Measurements from ENCODE around the gene MAGI3.
"Not testable (repeated sequence)": the region's sequence is repeated elsewhere in the genome, so short reads cannot be mapped to it uniquely, and the experiment has no call there.

Gene MAGI3

GRCh38 chr1:113508364-113509164 is 118.2 kb downstream of the MAGI3 start:
- no peak for DNase-seq (ENCODE audit: low read depth in 2 of 3, low spot score in 2 of 3)

DNA sequence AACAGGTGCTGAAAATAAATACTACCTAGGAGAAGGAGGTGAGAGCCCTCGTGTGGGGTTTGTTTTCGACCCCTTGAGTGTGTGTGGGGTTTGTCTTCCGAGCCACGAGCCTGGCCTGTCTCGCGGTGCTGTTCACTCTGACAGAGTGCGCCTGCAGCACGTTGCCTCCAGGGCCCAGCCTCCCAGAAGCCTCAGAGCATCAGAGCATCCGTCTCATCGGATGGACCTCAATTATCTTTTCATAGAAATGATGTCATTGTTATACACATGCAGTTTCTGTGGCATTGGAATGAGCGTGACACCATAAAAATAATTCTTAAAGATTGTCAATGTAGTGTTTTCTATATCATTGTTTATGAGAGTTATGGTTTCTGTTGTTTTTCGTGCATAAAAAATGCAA is 119.5 kb downstream of the MAGI3 start:
- DNase-seq (ENCODE audit: low read depth in 2 of 3, low spot score in 2 of 3), result not testable (repeated sequence)

DNA sequence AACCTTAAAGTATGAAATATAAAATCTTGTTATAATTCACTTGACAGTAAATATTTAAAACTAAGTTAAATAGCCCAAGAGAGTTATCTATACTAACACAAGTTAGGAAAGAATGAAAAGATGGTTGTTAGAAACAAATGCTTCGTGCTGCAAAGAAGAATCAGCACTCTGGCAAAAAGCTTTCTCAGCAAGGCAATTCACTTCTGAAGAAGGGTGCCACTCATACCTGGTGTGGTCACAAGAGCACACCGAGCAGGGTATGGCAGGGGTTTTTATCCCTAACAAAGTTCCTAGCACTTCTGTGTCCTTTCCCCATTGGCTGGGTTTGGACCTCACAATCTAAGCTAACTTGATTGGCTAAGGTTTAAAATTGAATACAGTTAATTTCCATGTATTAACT is 121.0 kb downstream of the MAGI3 start:
- DNase-seq (ENCODE audit: low read depth in 2 of 3, low spot score in 2 of 3), result no peak

- no peak for DNase-seq (ENCODE audit: low read depth in 2 of 3, low spot score in 2 of 3)
These were observed 125.2 kb downstream of the MAGI3 start for GRCh38 chr1:113515498-113515897.

DNA sequence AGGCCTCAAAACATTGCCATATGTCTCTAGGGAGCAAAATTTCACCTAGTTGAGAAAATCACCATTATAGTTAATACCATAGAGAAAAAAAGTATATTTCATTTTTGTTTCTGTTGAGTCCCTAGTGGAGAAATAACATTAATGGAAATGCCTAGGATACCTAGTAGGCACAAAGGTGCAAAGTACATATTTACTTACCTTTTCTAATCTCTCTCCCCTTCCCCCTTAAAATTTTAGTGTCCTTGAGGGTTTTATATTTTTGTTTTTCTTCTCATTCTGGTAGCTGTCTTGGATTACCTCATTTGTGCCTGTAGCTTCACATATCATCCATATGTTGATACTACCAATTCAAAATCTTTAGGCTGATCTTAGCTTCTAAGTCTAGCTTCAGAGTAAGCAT is 127.0 kb downstream of the MAGI3 start:
- no peak for DNase-seq (ENCODE audit: low read depth in 2 of 3, low spot score in 2 of 3)

DNA sequence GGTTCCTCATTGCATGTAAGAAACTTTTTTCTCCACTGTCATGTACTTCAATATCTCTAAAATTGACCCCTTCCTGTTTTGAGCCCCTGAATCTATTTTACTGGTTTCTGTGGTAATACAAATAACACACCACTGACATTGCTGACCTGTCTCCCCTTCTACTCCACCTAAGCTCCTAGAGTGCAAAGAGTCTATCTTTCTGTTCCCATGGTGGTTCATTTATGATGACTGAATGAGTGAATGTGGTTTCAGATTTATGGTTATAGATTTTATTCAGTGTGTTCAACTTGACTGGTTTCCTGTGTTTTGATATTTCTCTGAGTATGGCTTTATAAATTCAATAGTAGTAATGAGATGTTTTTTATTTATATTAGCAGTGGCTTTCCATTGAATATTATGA is 127.7 kb downstream of the MAGI3 start:
- DNase-seq (ENCODE audit: low read depth in 2 of 3, low spot score in 2 of 3), result no peak

DNA sequence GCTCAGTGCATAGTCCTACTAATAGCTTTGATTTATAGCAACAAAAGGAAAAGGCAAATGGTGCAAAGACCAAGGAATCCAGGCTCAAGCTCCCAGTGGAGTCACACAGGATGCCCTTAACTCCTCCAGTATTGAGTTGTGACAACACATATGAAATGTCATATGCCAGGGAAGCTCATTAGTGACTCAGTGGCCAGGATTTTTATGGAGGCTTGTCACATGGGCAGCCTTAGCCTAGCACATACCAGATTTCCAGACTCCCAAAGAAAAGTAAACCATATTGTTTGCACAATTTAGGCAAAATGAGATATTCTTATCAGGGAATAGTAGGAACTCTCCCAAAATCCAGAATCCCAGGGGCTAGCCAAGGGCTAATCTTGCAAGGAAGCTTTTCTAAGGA is 129.2 kb downstream of the MAGI3 start:
- no peak for DNase-seq (ENCODE audit: low read depth in 2 of 3, low spot score in 2 of 3)

- DNase-seq (ENCODE audit: low read depth in 2 of 3, low spot score in 2 of 3), result no peak
These were observed 139.7 kb downstream of the MAGI3 start for GRCh38 chr1:113530021-113530420.

- no peak for DNase-seq (ENCODE audit: low read depth in 2 of 3, low spot score in 2 of 3)
These were observed 141.0 kb downstream of the MAGI3 start for GRCh38 chr1:113531321-113531720.

GRCh38 chr1:113533061-113533460 is 142.7 kb downstream of the MAGI3 start:
- no peak for DNase-seq (ENCODE audit: low read depth in 2 of 3, low spot score in 2 of 3)

DNA sequence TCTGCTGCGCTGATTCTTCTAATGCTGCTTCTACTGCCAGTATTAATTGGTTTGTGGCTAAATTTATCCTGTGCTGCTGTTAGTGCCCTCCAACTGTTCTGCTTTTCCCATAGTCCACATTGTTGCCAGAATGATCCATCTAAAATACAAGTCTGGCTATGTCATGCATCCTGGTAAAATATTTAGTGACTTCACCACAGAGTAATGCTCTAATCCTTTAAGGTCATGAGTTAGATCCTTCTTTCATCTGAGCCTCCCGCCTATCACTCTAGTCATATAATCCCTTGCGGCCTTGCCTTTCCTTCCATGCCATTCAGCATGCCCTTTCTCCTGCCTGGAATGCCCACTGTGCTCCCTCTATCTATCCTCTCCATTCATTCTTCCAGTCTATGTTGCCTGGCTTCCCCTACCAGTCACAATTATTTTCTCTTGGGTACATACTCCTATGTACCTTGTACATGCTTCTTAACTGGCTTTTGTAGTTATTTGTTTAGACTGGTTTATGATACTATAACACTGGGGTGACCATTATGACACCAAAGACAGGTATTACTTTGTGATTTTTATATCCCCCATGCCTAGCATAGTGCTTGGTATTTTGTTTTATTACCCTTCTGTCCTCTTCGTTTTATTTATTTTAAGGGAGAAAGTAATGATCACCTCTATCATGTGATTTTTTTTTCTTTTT is 144.0 kb downstream of the MAGI3 start:
- DNase-seq (ENCODE audit: low read depth in 2 of 3, low spot score in 2 of 3), result no peak

DNA sequence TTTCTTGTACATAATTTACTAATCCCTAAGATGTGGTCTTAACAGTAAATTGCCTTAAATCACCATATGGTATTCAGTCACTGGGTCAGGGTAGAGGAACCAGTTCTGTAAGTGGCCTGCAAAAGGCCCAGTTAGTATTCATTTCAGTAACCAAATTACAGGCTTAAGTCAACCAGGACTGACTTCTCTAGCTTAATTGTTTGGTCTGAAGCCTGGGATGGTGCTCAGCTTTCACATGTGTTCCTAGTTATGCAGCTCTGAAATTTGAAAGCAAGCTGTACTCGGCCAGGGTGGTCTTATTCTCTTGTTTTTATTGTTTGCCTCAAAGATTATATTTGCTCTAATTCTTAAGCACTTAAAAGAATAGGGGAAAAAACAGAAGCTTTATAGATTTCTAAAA is 144.6 kb downstream of the MAGI3 start:
- DNase-seq (ENCODE audit: low read depth in 2 of 3, low spot score in 2 of 3), result no peak

- no peak for DNase-seq (ENCODE audit: low read depth in 2 of 3, low spot score in 2 of 3)
These were observed 146.0 kb downstream of the MAGI3 start for GRCh38 chr1:113536182-113536780.

DNA sequence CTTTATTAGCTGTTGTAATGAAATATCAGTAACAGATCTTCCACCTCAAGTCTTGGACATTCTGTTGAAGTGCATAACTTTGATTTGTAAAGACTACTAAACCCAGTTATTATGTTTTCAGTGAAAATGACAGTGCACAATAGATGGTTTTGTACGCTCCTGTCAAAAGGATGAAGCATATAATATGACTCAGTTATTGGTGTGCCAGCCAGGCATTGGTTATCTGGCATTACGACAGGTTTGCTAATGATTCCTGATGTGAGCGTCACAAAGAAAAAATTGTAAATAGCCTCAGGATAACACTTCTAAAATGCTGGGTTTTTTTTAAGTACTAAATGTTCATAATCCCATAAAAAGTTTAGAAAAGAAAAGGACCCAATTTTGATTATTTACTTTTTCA is 147.9 kb downstream of the MAGI3 start:
- DNase-seq (ENCODE audit: low read depth in 2 of 3, low spot score in 2 of 3), result no peak

DNA sequence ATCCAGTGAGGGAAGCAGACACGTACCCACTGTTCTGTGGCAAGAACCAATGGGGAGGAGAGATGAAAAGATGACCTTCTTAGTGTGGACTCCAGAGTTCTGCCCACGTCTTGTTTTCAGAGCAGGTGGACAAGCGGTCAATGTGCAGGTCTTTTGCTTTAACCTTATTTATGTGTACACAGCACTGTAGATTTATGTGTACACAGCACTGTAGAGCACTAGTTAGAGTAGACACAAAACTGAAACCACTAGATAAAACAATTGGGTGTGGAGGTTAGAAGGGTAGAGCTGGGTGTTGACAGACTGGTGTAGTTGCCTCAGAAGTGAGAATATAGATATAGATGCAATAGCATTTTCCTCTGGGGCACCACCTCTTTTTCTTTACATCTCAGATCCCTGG is 150.0 kb downstream of the MAGI3 start:
- DNase-seq (ENCODE audit: low read depth in 2 of 3, low spot score in 2 of 3), result no peak

- no peak for DNase-seq (ENCODE audit: low read depth in 2 of 3, low spot score in 2 of 3)
These were observed 150.8 kb downstream of the MAGI3 start for GRCh38 chr1:113541106-113541505.

GRCh38 chr1:113542221-113542701 is 151.9 kb downstream of the MAGI3 start:
- no peak for DNase-seq (ENCODE audit: low read depth in 2 of 3, low spot score in 2 of 3)

GRCh38 chr1:113543110-113543509 is 152.8 kb downstream of the MAGI3 start:
- DNase-seq (ENCODE audit: low read depth in 2 of 3, low spot score in 2 of 3), result no peak

DNA sequence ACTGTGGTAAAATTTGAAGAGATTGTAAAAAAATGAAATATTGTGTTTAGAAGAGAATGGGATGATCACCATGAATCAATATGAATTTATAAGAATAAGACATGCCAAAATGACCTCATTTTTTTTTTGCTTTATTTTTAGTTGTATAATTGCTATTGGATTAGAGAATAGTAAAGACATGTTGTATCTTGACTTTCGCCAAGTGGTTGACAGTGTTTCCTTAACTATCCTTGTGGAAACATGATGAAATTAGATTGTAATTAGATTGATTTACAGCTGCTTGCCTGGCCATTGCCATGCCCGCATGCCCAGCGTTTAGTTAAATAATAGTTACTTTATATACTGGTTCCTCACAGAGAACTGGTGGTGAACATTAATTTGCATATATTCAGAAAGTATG is 154.9 kb downstream of the MAGI3 start:
- DNase-seq (ENCODE audit: low read depth in 2 of 3, low spot score in 2 of 3), result no peak

GRCh38 chr1:113545626-113546025 is 155.3 kb downstream of the MAGI3 start:
- DNase-seq (ENCODE audit: low read depth in 2 of 3, low spot score in 2 of 3), result no peak

DNA sequence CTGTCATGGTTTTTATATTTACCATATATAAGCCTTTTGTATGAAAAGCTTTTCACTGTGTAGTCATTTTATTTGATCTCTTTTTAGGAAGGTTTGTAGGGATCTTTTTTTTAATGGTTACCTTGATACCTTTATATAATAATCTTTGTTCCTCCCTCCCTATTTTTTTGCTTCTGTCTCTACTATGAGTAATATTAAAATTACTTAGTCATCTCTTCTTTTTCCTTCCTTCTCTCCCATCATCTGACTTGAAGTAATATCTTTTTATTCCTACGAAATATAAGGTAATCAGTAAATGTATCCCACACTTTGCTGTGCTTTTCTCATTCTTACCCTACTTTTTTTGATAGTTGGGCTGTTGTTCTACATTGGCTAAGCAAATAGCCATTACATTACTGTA is 161.4 kb downstream of the MAGI3 start:
- DNase-seq (ENCODE audit: low read depth in 2 of 3, low spot score in 2 of 3), result no peak

- DNase-seq (ENCODE audit: low read depth in 2 of 3, low spot score in 2 of 3), result no peak
These were observed 161.9 kb downstream of the MAGI3 start for GRCh38 chr1:113552244-113552643.
